Measurements from ENCODE around the gene CATSPERD. TPM values are rescaled to one million over a fixed set of nuclear protein-coding genes. Genes with fewer than 3 reads are reported as not detected.

CATSPERD gene
- total RNA-seq, 1 experiment from 2014 or later = not detected

DNA sequence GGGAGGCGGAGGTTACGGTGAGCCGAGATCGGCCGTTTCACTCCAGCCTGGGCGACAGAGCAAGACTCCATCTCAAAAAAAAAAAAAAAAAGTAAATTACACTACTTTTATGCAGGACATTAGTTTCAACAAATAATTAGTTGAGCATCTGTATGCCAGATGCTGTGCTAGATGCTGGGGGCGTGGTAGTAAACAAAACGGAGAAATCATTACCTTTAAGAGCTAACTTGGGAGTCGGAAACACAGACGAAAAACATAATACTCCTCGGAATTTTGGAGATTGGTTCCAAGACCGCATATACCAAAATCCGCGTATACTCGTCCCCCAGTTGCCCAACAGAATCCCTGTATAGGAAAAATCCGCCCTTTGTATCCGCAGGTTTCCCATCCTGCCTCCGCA is 71.8 kb downstream of the CATSPERD start:
- no peaks in the 10 kb centered on the region for H3K36me3 ChIP-seq (ENCODE audit: low read depth)
- no peak overlapping the region for H3K27ac ChIP-seq
- H2AFZ ChIP-seq = no peak overlapping the region
- H3K4me3 ChIP-seq = no peak overlapping the region
- no peak for DNase-seq
- H3K9me2 ChIP-seq (ENCODE audit: insufficient read depth) = no peaks in the 10 kb centered on the region
- ChIA-PET POLR2A (ENCODE audit: unreplicated experiment) (interaction anchor here (0.7 kb wide), 1 partner anchor 32 kb away, joined by 24 read pairs; no protein-coding TSS in a partner anchor), CTCF (no interaction called here)
- intact Hi-C loops (cut with micrococcal nuclease; ENCODE audit: unreplicated experiment) = no loop called here
- peaks cover 5% of the 10 kb centered on the region; the same call in 1 of the 2 replicates for H3F3A ChIP-seq (ENCODE audit: insufficient read depth, low read depth)
- no peak overlapping the region for H3K4me2 ChIP-seq
- no peaks in the 10 kb centered on the region for H3K9me3 ChIP-seq (ENCODE audit: insufficient read depth, low read depth)
- TF ChIP-seq, protein P1, sequence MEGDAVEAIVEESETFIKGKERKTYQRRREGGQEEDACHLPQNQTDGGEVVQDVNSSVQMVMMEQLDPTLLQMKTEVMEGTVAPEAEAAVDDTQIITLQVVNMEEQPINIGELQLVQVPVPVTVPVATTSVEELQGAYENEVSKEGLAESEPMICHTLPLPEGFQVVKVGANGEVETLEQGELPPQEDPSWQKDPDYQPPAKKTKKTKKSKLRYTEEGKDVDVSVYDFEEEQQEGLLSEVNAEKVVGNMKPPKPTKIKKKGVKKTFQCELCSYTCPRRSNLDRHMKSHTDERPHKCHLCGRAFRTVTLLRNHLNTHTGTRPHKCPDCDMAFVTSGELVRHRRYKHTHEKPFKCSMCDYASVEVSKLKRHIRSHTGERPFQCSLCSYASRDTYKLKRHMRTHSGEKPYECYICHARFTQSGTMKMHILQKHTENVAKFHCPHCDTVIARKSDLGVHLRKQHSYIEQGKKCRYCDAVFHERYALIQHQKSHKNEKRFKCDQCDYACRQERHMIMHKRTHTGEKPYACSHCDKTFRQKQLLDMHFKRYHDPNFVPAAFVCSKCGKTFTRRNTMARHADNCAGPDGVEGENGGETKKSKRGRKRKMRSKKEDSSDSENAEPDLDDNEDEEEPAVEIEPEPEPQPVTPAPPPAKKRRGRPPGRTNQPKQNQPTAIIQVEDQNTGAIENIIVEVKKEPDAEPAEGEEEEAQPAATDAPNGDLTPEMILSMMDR (conservative IDR thresholded peaks at IDR 0.05) = no peak
- TF ChIP-seq EZH2 (IDR thresholded peaks at IDR 0.05; ENCODE audit: low read depth) = no peak
- no peaks in the 10 kb centered on the region for H3K27me3 ChIP-seq (ENCODE audit: insufficient read depth, low read depth)
- H4K20me1 ChIP-seq (ENCODE audit: insufficient read depth) = 0 out of 2 replicates have a peak, but pooled peaks cover 6% of the 10 kb centered on the region
- BruUV-seq (replicated peaks) = no TSS peak
- no peaks in the 10 kb centered on the region for H3K4me1 ChIP-seq (replicated peaks; ENCODE audit: insufficient read depth)
- H3K79me2 ChIP-seq (ENCODE audit: low read depth) = peaks cover 10% of the 10 kb centered on the region

DNA sequence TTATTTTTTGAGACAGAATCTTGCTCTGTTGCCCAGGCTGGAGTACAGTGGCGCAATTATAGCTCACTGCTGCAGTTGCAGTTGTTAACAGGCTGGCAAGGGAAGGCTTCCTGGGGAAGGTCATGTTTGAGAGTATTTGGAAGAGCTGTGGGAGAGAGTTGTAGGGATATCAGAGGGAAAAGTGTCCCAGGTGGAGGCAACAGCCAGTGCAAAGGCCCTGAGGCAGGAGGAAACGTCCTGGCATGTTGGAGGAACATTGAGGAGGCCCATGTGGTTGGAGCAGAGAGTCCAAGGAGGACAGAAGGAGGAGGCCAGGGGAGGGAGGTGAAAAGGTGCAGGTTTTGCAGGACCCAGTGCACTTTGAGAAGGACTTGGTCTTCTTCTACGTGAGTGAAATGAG is 72.8 kb downstream of the CATSPERD start:
- Histone ChIP-seq H3K9me3 (ENCODE audit: insufficient read depth, low read depth) (no peaks in the 10 kb centered on the region), H3K27ac (no peak overlapping the region), H3K9me2 (ENCODE audit: insufficient read depth) (no peaks in the 10 kb centered on the region), H3K4me3 (no peak overlapping the region), H3K79me2 (ENCODE audit: low read depth) (peaks cover 10% of the 10 kb centered on the region), H3K36me3 (ENCODE audit: low read depth) (no peaks in the 10 kb centered on the region), H4K20me1 (ENCODE audit: insufficient read depth) (0 out of 2 replicates have a peak, but pooled peaks cover 6% of the 10 kb centered on the region), H3K4me1 (replicated peaks; ENCODE audit: insufficient read depth) (no peaks in the 10 kb centered on the region), H3K4me2 (no peak overlapping the region), H3K27me3 (ENCODE audit: insufficient read depth, low read depth) (no peaks in the 10 kb centered on the region), H3F3A (ENCODE audit: insufficient read depth, low read depth) (peaks cover 5% of the 10 kb centered on the region; the same call in 1 of the 2 replicates), H2AFZ (no peak overlapping the region)
- ChIA-PET CTCF (interaction anchor here (0.6 kb wide), 1 partner anchor 37 kb away, joined by 5 read pairs; no protein-coding TSS in a partner anchor), POLR2A (ENCODE audit: unreplicated experiment) (no interaction called here)
- DNase-seq = no peak
- BruUV-seq (replicated peaks) = no TSS peak
- intact Hi-C loops (cut with micrococcal nuclease; ENCODE audit: unreplicated experiment) = no loop called here
- TF ChIP-seq, protein P1 (conservative IDR thresholded peaks at IDR 0.05) = no peak
- no peak for TF ChIP-seq EZH2 (IDR thresholded peaks at IDR 0.05; ENCODE audit: low read depth)

DNA sequence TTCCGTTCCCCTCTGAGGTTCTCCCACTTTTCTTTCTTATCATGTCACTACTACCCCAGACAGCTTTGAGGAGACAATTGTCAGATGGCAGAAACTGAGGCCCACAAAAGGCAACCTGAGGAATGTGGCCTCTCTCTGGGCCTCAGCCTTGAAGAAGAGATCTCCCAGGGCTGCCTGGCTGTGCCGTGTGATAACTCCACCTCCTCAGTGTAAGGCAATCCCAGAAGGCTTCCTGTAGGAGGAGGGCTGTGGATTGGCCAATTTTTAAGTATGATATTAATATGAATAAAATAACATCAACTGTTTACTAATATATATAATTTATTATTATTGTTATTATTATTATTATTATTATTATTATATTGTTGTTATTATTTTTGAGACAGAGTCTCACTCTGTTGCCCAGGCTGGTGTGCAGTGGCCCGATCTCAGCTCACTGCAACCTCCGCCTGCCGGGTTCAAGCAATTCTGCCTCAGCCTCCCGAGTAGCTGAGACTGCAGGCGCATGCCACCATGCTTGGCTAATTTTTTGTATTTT is 75.0 kb downstream of the CATSPERD start:
- H3K4me2 ChIP-seq = no peak overlapping the region
- H3K9me3 ChIP-seq (ENCODE audit: insufficient read depth, low read depth) = no peaks in the 10 kb centered on the region
- no peaks in the 10 kb centered on the region for H3K36me3 ChIP-seq (ENCODE audit: low read depth)
- intact Hi-C loops (cut with micrococcal nuclease; ENCODE audit: unreplicated experiment) = no loop called here
- no peaks in the 10 kb centered on the region for H3K27me3 ChIP-seq (ENCODE audit: insufficient read depth, low read depth)
- H3F3A ChIP-seq (ENCODE audit: insufficient read depth, low read depth) = peaks cover 5% of the 10 kb centered on the region; the same call in 1 of the 2 replicates
- TF ChIP-seq EZH2 (IDR thresholded peaks at IDR 0.05; ENCODE audit: low read depth) = no peak
- TF ChIP-seq, protein P1 (conservative IDR thresholded peaks at IDR 0.05) = no peak
- H2AFZ ChIP-seq = no peak overlapping the region
- H3K27ac ChIP-seq = no peak overlapping the region
- ChIA-PET POLR2A (ENCODE audit: unreplicated experiment) (no interaction called here), CTCF (no interaction called here)
- BruUV-seq (replicated peaks) = no TSS peak
- no peaks in the 10 kb centered on the region for H4K20me1 ChIP-seq (ENCODE audit: insufficient read depth)
- H3K4me1 ChIP-seq (replicated peaks; ENCODE audit: insufficient read depth) = no peaks in the 10 kb centered on the region
- H3K79me2 ChIP-seq (ENCODE audit: low read depth) = no peaks in the 10 kb centered on the region
- no peak overlapping the region for H3K4me3 ChIP-seq
- DNase-seq = no peak
- no peaks in the 10 kb centered on the region for H3K9me2 ChIP-seq (ENCODE audit: insufficient read depth)
